Daoy (cell line): Measurements from ENCODE around the gene MAP3K14. TPM values are rescaled to one million over a fixed set of nuclear protein-coding genes. Genes with fewer than 3 reads are reported as not detected.
A peak's percentile ranks its signal among the peaks of the same experiment; 100 is the strongest.
"Not testable (repeated sequence)": the region's sequence is repeated elsewhere in the genome, so short reads cannot be mapped to it uniquely, and the experiment has no call there.

Experiments
- DNase-seq: peaks from one replicate; pipeline ENCODE4 v3.0.0-alpha.2; 2015; ENCODE audit warnings: low read depth
- total RNA-seq: library from RNA; depleted of rRNA; stranded (reverse); fragments of >200 nt; shearing (Covaris generic); gene quantifications from 2 replicates; pipeline ENCODE4 v1.2.3, GENCODE V29; 2014

MAP3K14 gene
- total RNA-seq, 1 experiment from 2014 or later = 11.3 TPM

- DNase-seq = no peak
Measured at GRCh38 chr17:45260204-45260783, 56.5 kb downstream of the MAP3K14 start.

GRCh38 chr17:45258981-45259380 is 57.8 kb downstream of the MAP3K14 start:
- DNase-seq = no peak

GRCh38 chr17:45257115-45257514 is 59.7 kb downstream of the MAP3K14 start:
- no peak for DNase-seq

GRCh38 chr17:45256114-45256966 is 60.5 kb downstream of the MAP3K14 start:
- no peak for DNase-seq

GRCh38 chr17:45255358-45255757 is 61.5 kb downstream of the MAP3K14 start:
- no peak for DNase-seq

- no peak for DNase-seq
Measured at GRCh38 chr17:45253879-45254278, 62.9 kb downstream of the MAP3K14 start.

GRCh38 chr17:45253237-45253636 is 63.6 kb downstream of the MAP3K14 start:
- not testable (repeated sequence) for DNase-seq

GRCh38 chr17:45251931-45252330 is 64.9 kb downstream of the MAP3K14 start:
- no peak for DNase-seq

- DNase-seq = no peak
Measured at GRCh38 chr17:45248132-45248957, 68.5 kb downstream of the MAP3K14 start.

GRCh38 chr17:45247429-45248131 is 69.2 kb downstream of the MAP3K14 start:
- DNase-seq = peak; percentile 95

- DNase-seq = no peak
Measured at GRCh38 chr17:45246861-45247428, 69.9 kb downstream of the MAP3K14 start.

- no peak for DNase-seq
Measured at GRCh38 chr17:45246338-45246737, 70.5 kb downstream of the MAP3K14 start.

- no peak for DNase-seq
Measured at GRCh38 chr17:45244725-45245656, 71.8 kb downstream of the MAP3K14 start.

GRCh38 chr17:45243750-45244149 is 73.1 kb downstream of the MAP3K14 start:
- no peak for DNase-seq

- DNase-seq = no peak
Measured at GRCh38 chr17:45242029-45242414, 74.8 kb downstream of the MAP3K14 start.

- DNase-seq = no peak
Measured at GRCh38 chr17:45241328-45242028, 75.3 kb downstream of the MAP3K14 start.

- no peak for DNase-seq
Measured at GRCh38 chr17:45240905-45241327, 75.9 kb downstream of the MAP3K14 start.

- no peak for DNase-seq
Measured at GRCh38 chr17:45238155-45238774, 78.6 kb downstream of the MAP3K14 start.

- no peak for DNase-seq
Measured at GRCh38 chr17:45237686-45238085, 79.1 kb downstream of the MAP3K14 start.
